IMR-90 (cell line): ENCODE measurements around the gene MTG1. TPM values are rescaled to one million over a fixed set of nuclear protein-coding genes. Genes with fewer than 3 reads are reported as not detected.

Experiments
- ATAC-seq: fragments of 200-7000 bp; cut with Tn5 transposase; 2 replicates; pipeline ENCODE4 v1.9.1; 2020; ENCODE audit warnings: low read depth, mild to moderate bottlenecking, moderate library complexity
- BruUV-seq: library from RNA; stranded (reverse); fragments of 400-500 nt; replicated peaks from 2 replicates; lab custom pipeline; 2021; lab: Mats Ljungman, UMichigan
- CTCF ChIA-PET: fragments of 300-600 bp; formaldehyde crosslinking; extraction: SDS; loops from one replicate; lab custom pipeline; 2021; ENCODE audit warnings: antibody characterized with exemption; lab: Yijun Ruan, JAX
- POLR2A ChIA-PET: fragments of 300-600 bp; sonication (Branson Sonifier 250); formaldehyde crosslinking; loops from one replicate; lab custom pipeline; 2022; ENCODE audit warnings: antibody characterized with exemption; ENCODE audit not compliant: unreplicated experiment; lab: Charles Lee
- DNase-seq: peaks from one replicate; pipeline ENCODE4 v3.0.0; 2013
- H2AFZ ChIP-seq: replicated peaks from 2 replicates; pipeline ENCODE3; 2013; ENCODE audit warnings: low read length, mild to moderate bottlenecking; ENCODE audit not compliant: poor library complexity
- H2AK5ac ChIP-seq: 2 replicates; pipeline ENCODE4 v1.6.1; 2013; ENCODE audit warnings: low read depth, low read length, inconsistent platforms
- H2AK9ac ChIP-seq: replicated peaks from 2 replicates; pipeline ENCODE3; 2013; ENCODE audit warnings: mild to moderate bottlenecking, low read depth, low read length, moderate library complexity; ENCODE audit not compliant: poor library complexity
- H2BK120ac ChIP-seq: 2 replicates; pipeline ENCODE4 v1.6.1; 2013; ENCODE audit warnings: low read depth, low read length, inconsistent platforms
- H2BK15ac ChIP-seq: 3 replicates; pipeline ENCODE4 v1.6.1; 2013; ENCODE audit warnings: low read depth, low read length, inconsistent platforms
- H2BK20ac ChIP-seq: 2 replicates; pipeline ENCODE4 v1.6.1; 2013; ENCODE audit warnings: low read depth, mild to moderate bottlenecking, inconsistent platforms, low read length, moderate library complexity
- H2BK5ac ChIP-seq: 2 replicates; pipeline ENCODE4 v1.6.1; 2013; ENCODE audit warnings: mild to moderate bottlenecking, low read depth, low read length, inconsistent platforms; ENCODE audit not compliant: poor library complexity, severe bottlenecking
- H3K14ac ChIP-seq: replicated peaks from 2 replicates; pipeline ENCODE4 v1.6.1; 2013; ENCODE audit warnings: low read depth, low read length, inconsistent platforms
- H3K18ac ChIP-seq: 2 replicates; pipeline ENCODE4 v1.6.1; 2013; ENCODE audit warnings: low read depth, low read length, control low read depth
- H3K23ac ChIP-seq: 2 replicates; pipeline ENCODE4 v1.6.1; 2013; ENCODE audit warnings: low read depth, low read length, inconsistent platforms
- H3K27ac ChIP-seq: 2 replicates; pipeline ENCODE4 v1.5.1; 2013; ENCODE audit warnings: mild to moderate bottlenecking, control low read depth, low read length; ENCODE audit not compliant: insufficient read depth
- H3K27me3 ChIP-seq: 2 replicates; pipeline ENCODE4 v1.6.1; 2013; ENCODE audit warnings: low read length; ENCODE audit not compliant: control insufficient read depth, insufficient read depth
- H3K36me3 ChIP-seq: 2 replicates; pipeline ENCODE4 v1.6.1; 2013; ENCODE audit warnings: low read length, mixed read lengths; ENCODE audit not compliant: control insufficient read depth, insufficient read depth
- H3K4ac ChIP-seq: 2 replicates; pipeline ENCODE4 v1.6.1; 2013; ENCODE audit warnings: low read depth, low read length, inconsistent platforms
- H3K4me1 ChIP-seq: 2 replicates; pipeline ENCODE4 v1.6.1; 2013; ENCODE audit warnings: low read length, mixed read lengths; ENCODE audit not compliant: control insufficient read depth, insufficient read depth
- H3K4me2 ChIP-seq: 2 replicates; pipeline ENCODE4 v1.6.1; 2013; ENCODE audit warnings: low read depth, mild to moderate bottlenecking, control low read depth, low read length, moderate library complexity
- H3K4me3 ChIP-seq: 2 replicates; pipeline ENCODE4 v1.5.1; 2013; ENCODE audit warnings: low read depth, mild to moderate bottlenecking, control low read depth, low read length, moderate library complexity; ENCODE audit not compliant: insufficient read depth
- H3K56ac ChIP-seq: 2 replicates; pipeline ENCODE4 v1.6.1; 2013; ENCODE audit warnings: low read length, inconsistent platforms; ENCODE audit not compliant: insufficient read depth; ENCODE audit errors: extremely low read depth
- H3K79me1 ChIP-seq, 2 experiments: 2 replicates each; pipeline ENCODE4 v1.6.1; 2013; ENCODE audit warnings: low read length in 2 of 2, inconsistent platforms in 1 of 2, low read depth in 1 of 2
- H3K9ac ChIP-seq: 2 replicates; pipeline ENCODE4 v1.6.1; 2013; ENCODE audit warnings: low read depth, low read length, control low read depth
- H3K9me1 ChIP-seq: 2 replicates; pipeline ENCODE4 v1.6.1; 2013; ENCODE audit warnings: low read length, inconsistent platforms; ENCODE audit not compliant: insufficient read depth
- H3K9me3 ChIP-seq: 2 replicates; pipeline ENCODE4 v1.6.1; 2013; ENCODE audit warnings: low read length; ENCODE audit not compliant: control insufficient read depth, insufficient read depth
- H4K20me1 ChIP-seq: 2 replicates; pipeline ENCODE4 v1.6.1; 2013; ENCODE audit warnings: low read length, inconsistent platforms; ENCODE audit not compliant: insufficient read depth
- H4K5ac ChIP-seq: 2 replicates; pipeline ENCODE4 v1.6.1; 2013; ENCODE audit warnings: mild to moderate bottlenecking, low read depth, low read length, control low read depth
- H4K8ac ChIP-seq, 2 experiments: 2 replicates each; pipeline ENCODE4 v1.6.1; 2013; ENCODE audit warnings: low read depth in 2 of 2, low read length in 2 of 2, control low read depth in 1 of 2, inconsistent platforms in 1 of 2
- H4K91ac ChIP-seq: 2 replicates; pipeline ENCODE4 v1.6.1; 2013; ENCODE audit warnings: low read depth, low read length, inconsistent platforms; ENCODE audit not compliant: insufficient read depth
- BHLHE40 ChIP-seq: fragments of 150-350 bp; IDR thresholded peaks from 2 replicates; pipeline ENCODE4 v1.6.1; 2016; ENCODE audit warnings: mild to moderate bottlenecking, low read depth, low read length
- ELK1 ChIP-seq: fragments of 150-350 bp; IDR thresholded peaks from 2 replicates; pipeline ENCODE4 v1.6.1; 2016; ENCODE audit warnings: low read depth, mild to moderate bottlenecking, low read length, moderate library complexity, borderline replicate concordance
- MAZ ChIP-seq: IDR thresholded peaks from 2 replicates; pipeline ENCODE4 v1.6.1; 2012; ENCODE audit warnings: low read depth, mild to moderate bottlenecking, low read length, improper control_type of control experiment, moderate library complexity, borderline replicate concordance
- MXI1 ChIP-seq: IDR thresholded peaks from 2 replicates; pipeline ENCODE4 v1.6.1; 2012; ENCODE audit warnings: low read depth, mild to moderate bottlenecking, low read length, moderate library complexity, borderline replicate concordance
- NFE2L2 ChIP-seq: fragments of 150-350 bp; IDR thresholded peaks from 2 replicates; pipeline ENCODE4 v1.6.1; 2016; ENCODE audit warnings: low read depth, mild to moderate bottlenecking, low read length
- WGBS, 2 experiments: methylation state at CpG; one replicate each; pipeline versions ENCODE4 v1.1.5 to v1.1.7; 2013; ENCODE audit warnings: missing lambda C conversion rate in 2 of 2; ENCODE audit not compliant: insufficient read length in 1 of 2; ENCODE audit errors: extremely low coverage in 2 of 2; 5-methylcytosine and 5-hydroxymethylcytosine counted together
- dilution Hi-C: fragments of 300-500 bp; cut with HindIII; formaldehyde crosslinking; loops from one replicate; pipeline ENCODE4 v1.14.3; 2018; ENCODE audit warnings: low sequenced_read_pairs; ENCODE audit not compliant: unreplicated experiment
- in situ Hi-C: fragments of 300-500 bp; cut with MboI; formaldehyde crosslinking; loops from 3 replicates; pipeline ENCODE4 v1.14.3; 2019; ENCODE audit warnings: low sequenced_read_pairs, inconsistent platforms, mixed read lengths
- intact Hi-C: fragments of 100-400 bp; cut with micrococcal nuclease; formaldehyde crosslinking; loops from 2 replicates; pipeline ENCODE4 v1.10.0; 2022
- polyA plus RNA-seq, 3 experiments: library from polyadenylated mRNA; depleted of rRNA; stranded (reverse); fragments of >200 nt; gene quantifications; 2 replicates each; pipeline ENCODE4 v1.2.3, GENCODE V29; 2012; ENCODE audit warnings: low replicate concordance in 1 of 3
- total RNA-seq: library from RNA; depleted of rRNA; stranded (reverse); fragments of >200 nt; gene quantifications from 2 replicates; pipeline ENCODE4 v1.2.3, GENCODE V29; 2012

Gene MTG1
- total and polyA plus RNA-seq, 2 of the 4 experiments (the other 2 are of a cell fraction) = 38.5 to 64.8 TPM

GRCh38 chr10:133365461-133366129 is 28.4 kb upstream of the MTG1 start:
- ChIA-PET CTCF (no interaction called here), POLR2A (no interaction called here)
- intact Hi-C loops (no loop called here), in situ Hi-C loops (no loop called here), dilution Hi-C loops (no loop called here)
- ATAC-seq (no peak), DNase-seq (no peak)
- Histone ChIP-seq H3K4me1 (no peaks in the 10 kb centered on the region), H4K91ac (no peak overlapping the region), H2BK15ac (no peak overlapping the region), H3K27me3 (no peaks in the 10 kb centered on the region), H2AK9ac (no peak overlapping the region), H3K36me3 (peaks cover 59% of the 10 kb centered on the region), H3K27ac (no peak overlapping the region), H3K56ac (no peak overlapping the region), H3K4ac (no peak overlapping the region), H3K18ac (no peak overlapping the region), H2AK5ac (no peak overlapping the region), H3K9me1 (no peaks in the 10 kb centered on the region; the same call in 1 of the 2 replicates), H3K4me3 (no peak overlapping the region), H2BK5ac (no peak overlapping the region), H4K5ac (no peak overlapping the region), H3K4me2 (no peak overlapping the region), H3K9me3 (no peaks in the 10 kb centered on the region), H4K8ac (no peak overlapping the region), H3K79me1 (no peaks in the 10 kb centered on the region), H3K9ac (no peak overlapping the region), H2BK20ac (no peak overlapping the region), H2BK120ac (no peak overlapping the region), H3K14ac (no peak overlapping the region), H4K20me1 (no peaks in the 10 kb centered on the region), H3K23ac (no peak overlapping the region), H2AFZ (no peak overlapping the region)
- 89% methylated on average over 13 of the region's 13 CpGs; no CpG with 5 or more reads in 1 of the 2 experiments for WGBS, 2 experiments
- BruUV-seq = no TSS peak
- TF ChIP-seq ELK1 (no peak), MAZ (no peak), MXI1 (no peak), BHLHE40 (no peak), NFE2L2 (no peak)
